GM12864 (cell line): ENCODE results near the gene ARHGEF40.

Experiments
- DNase-seq: peaks from one replicate; pipeline ENCODE4 v3.0.0-alpha.2; 2011; ENCODE audit warnings: low read depth
- H3K4me3 ChIP-seq: 2 replicates; pipeline ENCODE4 v1.5.1; 2011; ENCODE audit warnings: mild to moderate bottlenecking, low read depth, low read length, control low read depth
- CTCF ChIP-seq: IDR thresholded peaks from 2 replicates; pipeline ENCODE4 v1.5.1; 2011; ENCODE audit warnings: low read depth, mild to moderate bottlenecking, moderate library complexity, low read length, control low read depth, inconsistent platforms; ENCODE audit errors: missing control alignments

The ARHGEF40 gene

GRCh38 chr14:21071225-21072030 lies 1.3 kb downstream of the ARHGEF40 start:
- no peak for TF ChIP-seq CTCF
- peak overlapping the region; percentile 37 for H3K4me3 ChIP-seq
- peak; percentile 35 for DNase-seq

GRCh38 chr14:21072031-21072473 lies 1.9 kb downstream of the ARHGEF40 start:
- no peak for DNase-seq
- peak overlapping the region; percentile 37; the same call in 1 of the 2 replicates for H3K4me3 ChIP-seq
- TF ChIP-seq CTCF, result no peak

- H3K4me3 ChIP-seq, result no peak overlapping the region
- no peak for DNase-seq
- no peak for TF ChIP-seq CTCF
These were observed 2.8 kb downstream of the ARHGEF40 start for GRCh38 chr14:21072781-21073339.

GRCh38 chr14:21073921-21074320 lies 3.8 kb downstream of the ARHGEF40 start:
- H3K4me3 ChIP-seq, result no peak overlapping the region
- no peak for DNase-seq

GRCh38 chr14:21074398-21075272 lies 4.5 kb downstream of the ARHGEF40 start:
- no peak for DNase-seq
- no peak for TF ChIP-seq CTCF
- no peak overlapping the region for H3K4me3 ChIP-seq

More at GRCh38 chr14:21073921-21074320, 3.8 kb downstream of the ARHGEF40 start:
- TF ChIP-seq CTCF, result no peak

- no peak overlapping the region for H3K4me3 ChIP-seq
- TF ChIP-seq CTCF, result no peak
- DNase-seq, result no peak
These were observed 5.8 kb downstream of the ARHGEF40 start for GRCh38 chr14:21075719-21076437.
